ENCODE results near the gene VASH2.

- TF ChIP-seq POLR2AphosphoS5 (IDR thresholded peaks at IDR 0.05) (no peak), POLR2A (IDR thresholded peaks at IDR 0.05) (no peak)
Observed at GRCh38 chr1:212979340-212980122, 29.2 kb downstream of the VASH2 start.

Data from breast epithelium (tissue), 3 donors.